ENCODE data around the gene MMP12. TPM values are rescaled to one million over a fixed set of nuclear protein-coding genes. Genes with fewer than 3 reads are reported as not detected.

MMP12 gene
- 0.83 TPM in 1 of 2 replicates, not detected in the other for total RNA-seq
- polyA plus RNA-seq: 0.15 and 0.27 TPM in 2 replicates
- polyA plus RNA-seq (2012): 0.06 and 0.13 TPM in 2 replicates
- polyA minus RNA-seq (ENCODE audit: low replicate concordance): not detected in 2 replicates

DNA sequence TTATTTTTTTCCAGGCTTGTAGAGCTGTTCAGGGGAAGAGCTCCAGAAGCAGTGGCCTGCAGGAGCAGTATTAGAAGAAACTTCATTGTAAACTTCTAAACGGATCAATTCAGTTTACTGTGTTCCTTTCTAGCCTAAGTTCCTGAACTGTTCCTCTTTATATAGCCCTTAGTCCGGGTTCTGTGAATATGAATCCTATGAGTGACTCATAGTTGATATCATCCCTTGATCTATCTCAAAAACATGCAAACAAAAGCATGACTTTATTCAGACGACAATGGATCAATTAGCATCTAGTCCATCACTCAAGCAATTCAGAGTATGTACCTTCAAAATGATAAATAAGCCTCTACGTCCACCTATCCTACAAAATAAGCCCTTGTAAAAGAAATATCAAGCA, at the start of gene MMP12:
Gene MMP12 (minus strand): TSS at position 131 of the 400 bp plus-strand sequence. CDS start 45 bp downstream, at position 86.
- TF ChIP-seq, protein P1, sequence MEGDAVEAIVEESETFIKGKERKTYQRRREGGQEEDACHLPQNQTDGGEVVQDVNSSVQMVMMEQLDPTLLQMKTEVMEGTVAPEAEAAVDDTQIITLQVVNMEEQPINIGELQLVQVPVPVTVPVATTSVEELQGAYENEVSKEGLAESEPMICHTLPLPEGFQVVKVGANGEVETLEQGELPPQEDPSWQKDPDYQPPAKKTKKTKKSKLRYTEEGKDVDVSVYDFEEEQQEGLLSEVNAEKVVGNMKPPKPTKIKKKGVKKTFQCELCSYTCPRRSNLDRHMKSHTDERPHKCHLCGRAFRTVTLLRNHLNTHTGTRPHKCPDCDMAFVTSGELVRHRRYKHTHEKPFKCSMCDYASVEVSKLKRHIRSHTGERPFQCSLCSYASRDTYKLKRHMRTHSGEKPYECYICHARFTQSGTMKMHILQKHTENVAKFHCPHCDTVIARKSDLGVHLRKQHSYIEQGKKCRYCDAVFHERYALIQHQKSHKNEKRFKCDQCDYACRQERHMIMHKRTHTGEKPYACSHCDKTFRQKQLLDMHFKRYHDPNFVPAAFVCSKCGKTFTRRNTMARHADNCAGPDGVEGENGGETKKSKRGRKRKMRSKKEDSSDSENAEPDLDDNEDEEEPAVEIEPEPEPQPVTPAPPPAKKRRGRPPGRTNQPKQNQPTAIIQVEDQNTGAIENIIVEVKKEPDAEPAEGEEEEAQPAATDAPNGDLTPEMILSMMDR (conservative IDR thresholded peaks at IDR 0.05 in 1 of 2, IDR thresholded peaks at IDR 0.05 in 1 of 2; ENCODE audit: low read depth in 1 of 2, low read length in 2 of 2): no peak
- no peak for TF ChIP-seq EZH2 (IDR thresholded peaks at IDR 0.05; ENCODE audit: low read length, missing control alignments)
- no peaks in the 10 kb centered on the region for H4K20me1 ChIP-seq (ENCODE audit: control insufficient read depth, extremely low read depth, insufficient read depth, low read length)
- no peak within 1 kb of the TSS for H3K4me3 ChIP-seq (replicated peaks in 1 of 4; ENCODE audit: control extremely low read depth in 1 of 4, insufficient read depth in 1 of 4, low read depth in 3 of 4, low read length in 4 of 4)
- no peak within 1 kb of the TSS for H3K9ac ChIP-seq (ENCODE audit: insufficient read depth, low read length)
- no peak within 1 kb of the TSS for H2AFZ ChIP-seq (ENCODE audit: low read length)
- H3K9me3 ChIP-seq (ENCODE audit: control insufficient read depth, insufficient read depth, low read depth, low read length): no peaks in the 10 kb centered on the region
- H3K27me3 ChIP-seq (ENCODE audit: control insufficient read depth, insufficient read depth, low read length): no peaks in the 10 kb centered on the region
- H3K4me2 ChIP-seq (ENCODE audit: extremely low read depth, insufficient read depth, low read length): no peak within 1 kb of the TSS
- no peaks in the 10 kb centered on the region for H3K79me2 ChIP-seq (ENCODE audit: control insufficient read depth, insufficient read depth, low read length)
- H3K27ac ChIP-seq (ENCODE audit: insufficient read depth, low read length): no peak within 1 kb of the TSS
- no peaks in the 10 kb centered on the region for H3K4me1 ChIP-seq (ENCODE audit: control insufficient read depth, extremely low read depth, insufficient read depth, low read length)
- no peak for DNase-seq (ENCODE audit: low read depth in 2 of 2)
- no peaks in the 10 kb centered on the region for H3K36me3 ChIP-seq (ENCODE audit: control insufficient read depth, insufficient read depth, low read length)

DNA sequence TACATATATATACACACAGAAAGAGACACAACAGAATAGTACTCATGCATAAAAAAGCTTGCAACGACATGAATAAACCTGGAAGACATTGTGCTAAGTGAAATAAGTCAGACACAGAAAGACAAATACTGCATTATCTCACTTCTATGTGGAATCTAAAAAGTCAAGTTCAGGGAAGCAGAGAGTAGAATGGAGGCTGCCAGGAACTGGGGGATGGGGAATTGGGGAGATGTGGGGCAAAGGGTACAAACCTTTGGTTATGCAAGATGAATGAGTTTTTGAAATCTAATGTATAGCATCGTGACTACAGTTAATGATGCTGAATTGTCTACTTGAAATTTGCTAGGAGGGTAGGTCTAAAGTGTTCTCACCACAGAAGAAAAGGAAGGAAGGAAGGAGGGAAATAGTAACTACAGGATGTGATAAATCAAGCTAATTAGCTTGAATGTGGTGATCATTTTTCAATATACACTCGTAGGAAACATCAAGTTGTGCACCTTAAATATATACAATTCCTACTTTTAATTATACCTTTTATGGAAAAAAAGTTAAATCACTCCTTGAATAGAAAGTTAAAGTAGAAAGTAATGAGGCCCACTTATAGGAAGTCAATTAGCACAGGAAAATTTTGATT, 46.9 kb upstream of the MMP12 start:
- TF ChIP-seq, protein P1 (conservative IDR thresholded peaks at IDR 0.05 in 1 of 2, IDR thresholded peaks at IDR 0.05 in 1 of 2; ENCODE audit: low read depth in 1 of 2, low read length in 2 of 2): no peak
- TF ChIP-seq EZH2 (IDR thresholded peaks at IDR 0.05; ENCODE audit: low read length, missing control alignments): no peak
- Histone ChIP-seq H3K79me2 (ENCODE audit: control insufficient read depth, insufficient read depth, low read length) (no peaks in the 10 kb centered on the region), H3K4me2 (ENCODE audit: extremely low read depth, insufficient read depth, low read length) (no peak overlapping the region), H3K9ac (ENCODE audit: insufficient read depth, low read length) (no peak overlapping the region), H3K36me3 (ENCODE audit: control insufficient read depth, insufficient read depth, low read length) (no peaks in the 10 kb centered on the region), H3K27ac (ENCODE audit: insufficient read depth, low read length) (no peak overlapping the region), H3K4me3 (replicated peaks in 1 of 4; ENCODE audit: control extremely low read depth in 1 of 4, insufficient read depth in 1 of 4, low read depth in 3 of 4, low read length in 4 of 4) (no peak overlapping the region), H4K20me1 (ENCODE audit: control insufficient read depth, extremely low read depth, insufficient read depth, low read length) (no peaks in the 10 kb centered on the region), H2AFZ (ENCODE audit: low read length) (no peak overlapping the region), H3K4me1 (ENCODE audit: control insufficient read depth, extremely low read depth, insufficient read depth, low read length) (no peaks in the 10 kb centered on the region), H3K9me3 (ENCODE audit: control insufficient read depth, insufficient read depth, low read depth, low read length) (no peaks in the 10 kb centered on the region), H3K27me3 (ENCODE audit: control insufficient read depth, insufficient read depth, low read length) (no peaks in the 10 kb centered on the region)
- DNase-seq (ENCODE audit: low read depth in 2 of 2): no peak

DNA sequence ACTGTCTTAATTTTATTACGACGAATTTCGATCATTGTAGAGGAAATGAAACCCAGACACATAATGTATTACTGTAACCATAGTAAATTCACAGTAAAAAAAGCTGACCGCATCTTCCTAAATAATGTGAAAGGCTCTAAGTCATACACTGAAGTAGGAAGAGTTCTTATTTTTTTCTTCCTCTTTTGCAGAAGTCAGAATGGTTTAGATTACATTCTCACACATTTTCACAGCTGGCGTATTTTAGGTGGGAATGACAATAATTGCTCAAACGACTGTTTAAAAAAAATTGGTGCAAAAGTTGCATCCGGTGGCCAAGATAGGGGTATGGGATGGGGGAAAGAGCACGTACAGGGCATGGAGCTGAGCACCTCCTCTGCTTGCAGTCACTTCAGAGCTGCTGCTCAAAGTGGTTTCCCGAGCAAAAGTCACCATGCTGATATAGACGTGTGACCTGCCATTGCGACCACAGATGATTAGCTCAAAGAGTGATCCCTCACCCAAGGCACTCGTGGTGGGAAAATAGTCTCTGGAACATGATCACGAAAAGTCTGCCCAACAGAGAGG, 45.4 kb upstream of the MMP12 start:
- Histone ChIP-seq H4K20me1 (ENCODE audit: control insufficient read depth, extremely low read depth, insufficient read depth, low read length) (no peaks in the 10 kb centered on the region), H3K4me1 (ENCODE audit: control insufficient read depth, extremely low read depth, insufficient read depth, low read length) (no peaks in the 10 kb centered on the region), H3K36me3 (ENCODE audit: control insufficient read depth, insufficient read depth, low read length) (no peaks in the 10 kb centered on the region), H3K79me2 (ENCODE audit: control insufficient read depth, insufficient read depth, low read length) (no peaks in the 10 kb centered on the region), H3K9ac (ENCODE audit: insufficient read depth, low read length) (no peak overlapping the region), H3K4me2 (ENCODE audit: extremely low read depth, insufficient read depth, low read length) (no peak overlapping the region), H3K27me3 (ENCODE audit: control insufficient read depth, insufficient read depth, low read length) (no peaks in the 10 kb centered on the region), H2AFZ (ENCODE audit: low read length) (no peak overlapping the region), H3K9me3 (ENCODE audit: control insufficient read depth, insufficient read depth, low read depth, low read length) (no peaks in the 10 kb centered on the region), H3K27ac (ENCODE audit: insufficient read depth, low read length) (no peak overlapping the region), H3K4me3 (replicated peaks in 1 of 4; ENCODE audit: control extremely low read depth in 1 of 4, insufficient read depth in 1 of 4, low read depth in 3 of 4, low read length in 4 of 4) (no peak overlapping the region)
- DNase-seq (ENCODE audit: low read depth in 2 of 2): no peak
- TF ChIP-seq, protein P1 (conservative IDR thresholded peaks at IDR 0.05 in 1 of 2, IDR thresholded peaks at IDR 0.05 in 1 of 2; ENCODE audit: low read depth in 1 of 2, low read length in 2 of 2): no peak
- TF ChIP-seq EZH2 (IDR thresholded peaks at IDR 0.05; ENCODE audit: low read length, missing control alignments): no peak
